ENCODE results near the gene ZFYVE28. TPM values are rescaled to one million over a fixed set of nuclear protein-coding genes. Genes with fewer than 3 reads are reported as not detected.

Gene ZFYVE28
- total and polyA plus RNA-seq, 2 of the 8 experiments (the other 6 are each of a cell fraction or from before 2014, with no cell fraction given) = 1.7 to 4.9 TPM

GRCh38 chr4:2304321-2304876, 114.0 kb downstream of the ZFYVE28 start:
- no peak overlapping the region for H2AFZ ChIP-seq (ENCODE audit: low read length)
- H3K4me2 ChIP-seq (ENCODE audit: insufficient read depth in 1 of 2, low read depth in 2 of 2, low read length in 2 of 2) = no peak overlapping the region
- H4K5ac ChIP-seq (ENCODE audit: insufficient read length, low read depth, low read length) = no peak overlapping the region
- no peak overlapping the region for H3K27ac ChIP-seq (ENCODE audit: low read depth, low read length)
- no peak overlapping the region for H3K4me3 ChIP-seq (ENCODE audit: extremely low read depth in 1 of 4, insufficient read depth in 2 of 4, low read depth in 3 of 4, low read length in 4 of 4)
- H3K79me1 ChIP-seq (ENCODE audit: low read depth, low read length) = no peaks in the 10 kb centered on the region
- ChIA-PET CTCF (ENCODE audit: partially characterized antibody) (interaction anchor here (0.6 to 1.7 kb wide), 5 partner anchors 9 to 446 kb away, joined by 3 to 8 read pairs (median 4); no protein-coding TSS in a partner anchor), POLR2A (ENCODE audit: partially characterized antibody) (interaction anchor here (1.4 kb wide), 2 partner anchors 17 to 111 kb away, joined by 3 read pairs; no protein-coding TSS in a partner anchor)
- no peaks in the 10 kb centered on the region for H3K79me2 ChIP-seq (ENCODE audit: control insufficient read depth in 1 of 2, insufficient read depth in 2 of 2, low read length in 2 of 2)
- H3K56ac ChIP-seq (replicated peaks; ENCODE audit: insufficient read length, low read depth, low read length) = no peak overlapping the region
- H3K9me3 ChIP-seq (ENCODE audit: insufficient read depth in 2 of 2, low read depth in 1 of 2, low read length in 1 of 2) = peaks cover 0 to 3% of the 10 kb centered on the region in 2 experiments; a peak in 1 of 4 replicates
- H2BK15ac ChIP-seq (ENCODE audit: low read length) = no peak overlapping the region
- WGBS, 2 experiments (ENCODE audit: extremely low coverage in 1 of 2, insufficient coverage in 1 of 2, insufficient read length in 1 of 2, insufficient replicate concordance in 2 of 2, low coverage in 1 of 2, low lambda C conversion rate in 2 of 2, missing lambda C conversion rate in 1 of 2) = 90% methylated on average over 31 of the region's 32 CpGs; no CpG with 5 or more reads in 1 of the 2 experiments
- no peak overlapping the region for H2BK5ac ChIP-seq (ENCODE audit: low read depth, low read length)
- no peak overlapping the region for H4K91ac ChIP-seq (replicated peaks; ENCODE audit: insufficient read length, low read length)
- H2BK12ac ChIP-seq (ENCODE audit: low read depth, low read length) = no peak overlapping the region
- H3K4me1 ChIP-seq (replicated peaks in 1 of 4; ENCODE audit: control insufficient read depth in 3 of 4, insufficient read depth in 4 of 4, low read length in 3 of 4) = no peaks in the 10 kb centered on the region; a peak in 1 of 7 replicates
- no peaks in the 10 kb centered on the region for H3K36me3 ChIP-seq (ENCODE audit: control insufficient read depth in 2 of 4, insufficient read depth in 4 of 4, low read length in 3 of 4)
- no peak overlapping the region for H3K4ac ChIP-seq (replicated peaks; ENCODE audit: insufficient read length, low read depth, low read length)
- peak overlapping the region; percentile 68 for H4K8ac ChIP-seq (ENCODE audit: extremely low read depth, insufficient read depth, low read length)
- H3K23ac ChIP-seq (ENCODE audit: insufficient read length) = no peak overlapping the region
- DNase-seq (ENCODE audit: low read depth in 1 of 2, low spot score in 2 of 2) = no peak
- no peak overlapping the region for H3K9ac ChIP-seq (replicated peaks in 1 of 4; ENCODE audit: extremely low read depth in 1 of 4, low read depth in 3 of 4, low read length in 3 of 4)
- no peak for FAIRE-seq
- no peaks in the 10 kb centered on the region; a peak in 1 of 7 replicates for H3K27me3 ChIP-seq (replicated peaks in 1 of 4; ENCODE audit: control insufficient read depth in 3 of 4, extremely low read depth in 1 of 4, insufficient read depth in 3 of 4, low read length in 3 of 4)
- H3K18ac ChIP-seq (ENCODE audit: extremely low read depth, low read length) = no peak overlapping the region
- H3K23me2 ChIP-seq (ENCODE audit: low read depth, low read length) = no peaks in the 10 kb centered on the region
- H3K14ac ChIP-seq (ENCODE audit: insufficient read length) = no peak overlapping the region
- no peak overlapping the region for H2BK120ac ChIP-seq (replicated peaks; ENCODE audit: low read depth, low read length)
- H4K20me1 ChIP-seq (replicated peaks in 1 of 2; ENCODE audit: control insufficient read depth in 1 of 2, insufficient read depth in 2 of 2, low read length in 2 of 2) = no peaks in the 10 kb centered on the region
- H2BK20ac ChIP-seq (ENCODE audit: low read length) = no peak overlapping the region
- H2AK5ac ChIP-seq (ENCODE audit: low read depth, low read length) = no peak overlapping the region
- TF ChIP-seq PHF8 (conservative IDR thresholded peaks at IDR 0.05; ENCODE audit: low read depth, low read length) (no peak), RFX5 (IDR thresholded peaks at IDR 0.05; ENCODE audit: borderline replicate concordance, low read depth, low read length) (no peak), TAF1 (IDR thresholded peaks at IDR 0.05; ENCODE audit: low read depth, low read length) (no peak)

All from H1 (cell line).